CD14-positive monocyte (primary cell): ENCODE results near the gene FAM174B. TPM values are rescaled to one million over a fixed set of nuclear protein-coding genes. Genes with fewer than 3 reads are reported as not detected.

Experiments
- DNase-seq, 3 donors: peaks; one replicate each; pipeline ENCODE4 v3.0.0-alpha.2; 2011 to 2022
- H2AFZ ChIP-seq: 2 replicates; pipeline ENCODE4 v1.6.0; 2012; ENCODE audit warnings: mild to moderate bottlenecking, low read depth, low read length, inconsistent platforms; ENCODE audit not compliant: insufficient read depth, poor library complexity, severe bottlenecking
- H3K27ac ChIP-seq, 2 donors: 1 replicate in 1 of 2; 2 replicates in 1 of 2; pipeline ENCODE4 v1.5.1; 2012 to 2013; ENCODE audit warnings: low read length in 2 of 2, control low read depth in 1 of 2, inconsistent platforms in 1 of 2, low read depth in 1 of 2, mild to moderate bottlenecking in 1 of 2
- H3K27me3 ChIP-seq, 2 donors: one replicate each; pipeline versions ENCODE4 v1.6.0 to v1.6.1; 2011 to 2013; ENCODE audit warnings: low read length in 2 of 2; ENCODE audit not compliant: control insufficient read depth in 2 of 2, insufficient read depth in 2 of 2
- H3K36me3 ChIP-seq, 2 donors: replicated peaks in 1 of 2; 1 replicate in 1 of 2; 2 replicates in 1 of 2; pipeline versions ENCODE4 v1.5.1 to v1.6.1; 2012 to 2013; ENCODE audit warnings: low read length in 2 of 2, control low read depth in 1 of 2, inconsistent platforms in 1 of 2, mild to moderate bottlenecking in 1 of 2; ENCODE audit not compliant: insufficient read depth in 2 of 2, control insufficient read depth in 1 of 2
- H3K4me1 ChIP-seq, 2 donors: 1 replicate in 1 of 2; 2 replicates in 1 of 2; pipeline versions ENCODE4 v1.5.1 to v1.6.1; 2012 to 2013; ENCODE audit warnings: low read length in 2 of 2, control low read depth in 1 of 2, inconsistent platforms in 1 of 2, mild to moderate bottlenecking in 1 of 2, moderate library complexity in 1 of 2; ENCODE audit not compliant: insufficient read depth in 2 of 2, control insufficient read depth in 1 of 2
- H3K4me2 ChIP-seq: replicated peaks from 2 replicates; pipeline ENCODE3; 2012; ENCODE audit warnings: low read length, moderate library complexity, mild to moderate bottlenecking; ENCODE audit not compliant: poor library complexity, severe bottlenecking; ENCODE audit errors: extremely low read depth
- H3K4me3 ChIP-seq, 3 experiments: fragments of 200-600 bp in 1 of 3; sonication (generic) in 1 of 3; replicated peaks in 1 of 3; 1 replicate in 2 of 3; 2 replicates in 1 of 3; pipeline ENCODE4 v1.5.1; 2011 to 2013; ENCODE audit warnings: low read length in 3 of 3, mild to moderate bottlenecking in 3 of 3, control low read depth in 2 of 3, low read depth in 2 of 3, inconsistent platforms in 1 of 3, moderate library complexity in 1 of 3
- H3K79me2 ChIP-seq: 2 replicates; pipeline ENCODE4 v1.6.0; 2012; ENCODE audit warnings: mild to moderate bottlenecking, control low read depth, inconsistent platforms, low read length, moderate library complexity; ENCODE audit not compliant: insufficient read depth
- H3K9ac ChIP-seq: 2 replicates; pipeline ENCODE4 v1.6.0; 2017; ENCODE audit warnings: low read length, mild to moderate bottlenecking; ENCODE audit not compliant: insufficient read depth, poor library complexity, severe bottlenecking
- H3K9me3 ChIP-seq, 2 donors: replicated peaks in 1 of 2; 1 replicate in 1 of 2; 2 replicates in 1 of 2; pipeline versions ENCODE4 v1.5.1 to v1.6.1; 2012 to 2013; ENCODE audit warnings: low read length in 2 of 2, control low read depth in 1 of 2; ENCODE audit not compliant: control insufficient read depth in 1 of 2, insufficient read depth in 1 of 2
- H4K20me1 ChIP-seq: 2 replicates; pipeline ENCODE4 v1.6.0; 2012; ENCODE audit warnings: mild to moderate bottlenecking, low read length, control low read depth, moderate library complexity; ENCODE audit not compliant: insufficient read depth
- H3K27ac Mint-ChIP-seq, 7 donors: one replicate each; pipeline ENCODE4 v1.8.0; 2020; ENCODE audit warnings: mild to moderate bottlenecking in 7 of 7, mixed read lengths in 7 of 7, moderate library complexity in 6 of 7, inconsistent platforms in 2 of 7
- H3K27me3 Mint-ChIP-seq, 3 donors: one replicate each; pipeline ENCODE4 v1.8.0; 2021 to 2022; ENCODE audit warnings: low read depth in 3 of 3, mild to moderate bottlenecking in 3 of 3, mixed read lengths in 3 of 3, moderate library complexity in 3 of 3, inconsistent platforms in 1 of 3
- H3K36me3 Mint-ChIP-seq, 2 donors: one replicate each; pipeline ENCODE4 v1.8.0; 2020; ENCODE audit warnings: mixed read lengths in 2 of 2, inconsistent platforms in 1 of 2, mild to moderate bottlenecking in 1 of 2
- H3K4me1 Mint-ChIP-seq: one replicate; pipeline ENCODE4 v1.8.0; 2020; ENCODE audit warnings: mild to moderate bottlenecking, mixed read lengths
- H3K4me3 Mint-ChIP-seq, 2 donors: one replicate each; pipeline ENCODE4 v1.8.0; 2020; ENCODE audit warnings: mild to moderate bottlenecking in 2 of 2, mixed read lengths in 2 of 2, moderate library complexity in 1 of 2
- H3K9me3 Mint-ChIP-seq, 7 donors: one replicate each; pipeline ENCODE4 v1.8.0; 2020 to 2022; ENCODE audit warnings: mixed read lengths in 7 of 7, mild to moderate bottlenecking in 6 of 7, moderate library complexity in 6 of 7, inconsistent platforms in 2 of 7
- WGBS: methylation state at CpG from one replicate; pipeline ENCODE4 v1.1.5; 2013; ENCODE audit warnings: missing lambda C conversion rate; ENCODE audit not compliant: insufficient coverage; 5-methylcytosine and 5-hydroxymethylcytosine counted together
- intact Hi-C, 2 donors: fragments of 100-400 bp; cut with micrococcal nuclease; formaldehyde crosslinking; loops; one replicate each; pipeline versions ENCODE4 v1.15.0 to v1.15.1; 2023
- polyA plus RNA-seq, 3 donors: library from polyadenylated mRNA; depleted of rRNA in 1 of 3; unstranded in 2 of 3; stranded (reverse) in 1 of 3; fragments of 300-500 nt in 2 of 3; fragments of >200 nt in 1 of 3; fragmentation: Illumina TruSeq in 2 of 3; gene quantifications; 1 replicate in 2 of 3; 2 replicates in 1 of 3; pipeline ENCODE4 v1.2.3, GENCODE V29; 2012 to 2021
- TF ChIP-seq, protein P1 (sequence below): fragments of 200-600 bp; IDR thresholded peaks from one replicate; pipeline ENCODE4 v1.8.0; 2022; ENCODE audit warnings: antibody characterized with exemption, mild to moderate bottlenecking

The FAM174B gene
- polyA plus RNA-seq, 3 donors: 2.2 to 4.7 (median 3.2) TPM

GRCh38 chr15:92603743-92604470 lies 51.7 kb downstream of the FAM174B start:
- H3K27me3 Mint-ChIP-seq: peaks cover 3 to 11% (median 3%) of the 10 kb centered on the region in 3 donors

GRCh38 chr15:92603278-92603677 lies 52.3 kb downstream of the FAM174B start:
- no peak overlapping the region for H3K9ac ChIP-seq
- TF ChIP-seq, protein P1, sequence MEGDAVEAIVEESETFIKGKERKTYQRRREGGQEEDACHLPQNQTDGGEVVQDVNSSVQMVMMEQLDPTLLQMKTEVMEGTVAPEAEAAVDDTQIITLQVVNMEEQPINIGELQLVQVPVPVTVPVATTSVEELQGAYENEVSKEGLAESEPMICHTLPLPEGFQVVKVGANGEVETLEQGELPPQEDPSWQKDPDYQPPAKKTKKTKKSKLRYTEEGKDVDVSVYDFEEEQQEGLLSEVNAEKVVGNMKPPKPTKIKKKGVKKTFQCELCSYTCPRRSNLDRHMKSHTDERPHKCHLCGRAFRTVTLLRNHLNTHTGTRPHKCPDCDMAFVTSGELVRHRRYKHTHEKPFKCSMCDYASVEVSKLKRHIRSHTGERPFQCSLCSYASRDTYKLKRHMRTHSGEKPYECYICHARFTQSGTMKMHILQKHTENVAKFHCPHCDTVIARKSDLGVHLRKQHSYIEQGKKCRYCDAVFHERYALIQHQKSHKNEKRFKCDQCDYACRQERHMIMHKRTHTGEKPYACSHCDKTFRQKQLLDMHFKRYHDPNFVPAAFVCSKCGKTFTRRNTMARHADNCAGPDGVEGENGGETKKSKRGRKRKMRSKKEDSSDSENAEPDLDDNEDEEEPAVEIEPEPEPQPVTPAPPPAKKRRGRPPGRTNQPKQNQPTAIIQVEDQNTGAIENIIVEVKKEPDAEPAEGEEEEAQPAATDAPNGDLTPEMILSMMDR: no peak
- no peaks in the 10 kb centered on the region for H3K36me3 ChIP-seq
- peaks cover 0 to 17% (median 3%) of the 10 kb centered on the region in 7 donors for H3K9me3 Mint-ChIP-seq
- no peaks in the 10 kb centered on the region for H3K4me1 Mint-ChIP-seq
- intact Hi-C loops: no loop called here
- H3K79me2 ChIP-seq: no peaks in the 10 kb centered on the region
- no peak overlapping the region for H3K27ac ChIP-seq
- no peak overlapping the region for H2AFZ ChIP-seq
- no peak overlapping the region for H3K4me2 ChIP-seq
- H3K9me3 ChIP-seq: no peaks in the 10 kb centered on the region
- H3K27me3 Mint-ChIP-seq: peaks cover 2 to 11% (median 3%) of the 10 kb centered on the region in 3 donors
- no peak overlapping the region for H3K27ac Mint-ChIP-seq
- no peaks in the 10 kb centered on the region for H3K4me1 ChIP-seq
- no peak overlapping the region for H3K4me3 Mint-ChIP-seq
- H3K36me3 Mint-ChIP-seq: no peaks in the 10 kb centered on the region
- WGBS: 100% methylated on average over 1 of the region's 5 CpGs
- no peaks in the 10 kb centered on the region for H4K20me1 ChIP-seq
- H3K4me3 ChIP-seq: no peak overlapping the region
- no peaks in the 10 kb centered on the region for H3K27me3 ChIP-seq
- no peak for DNase-seq

More at GRCh38 chr15:92603743-92604470, 51.7 kb downstream of the FAM174B start:
- Histone ChIP-seq H4K20me1 (no peaks in the 10 kb centered on the region), H3K4me1 (no peaks in the 10 kb centered on the region), H3K27me3 (no peaks in the 10 kb centered on the region), H2AFZ (no peak overlapping the region), H3K79me2 (no peaks in the 10 kb centered on the region), H3K27ac (no peak overlapping the region), H3K9me3 (no peaks in the 10 kb centered on the region), H3K9ac (no peak overlapping the region), H3K4me3 (no peak overlapping the region), H3K4me2 (no peak overlapping the region), H3K36me3 (no peaks in the 10 kb centered on the region)
- H3K9me3 Mint-ChIP-seq: peaks cover 0 to 17% (median 3%) of the 10 kb centered on the region in 7 donors
- no peak overlapping the region for H3K27ac Mint-ChIP-seq
- intact Hi-C loops: no loop called here
- H3K4me3 Mint-ChIP-seq: no peak overlapping the region
- DNase-seq: no peak
- TF ChIP-seq, protein P1: no peak
- H3K36me3 Mint-ChIP-seq: no peaks in the 10 kb centered on the region
- 95% methylated on average over 2 of the region's 5 CpGs for WGBS
- no peaks in the 10 kb centered on the region for H3K4me1 Mint-ChIP-seq
